Liver (tissue), 9 donors: ENCODE data around the gene FBXO21. TPM values are rescaled to one million over a fixed set of nuclear protein-coding genes. Genes with fewer than 3 reads are reported as not detected.
A peak's percentile ranks its signal among the peaks of the same experiment; 100 is the strongest.

ENCODE experiments used
- DNase-seq: peaks from one replicate; pipeline ENCODE4 v3.0.0-alpha.2; 2017; ENCODE audit warnings: low spot score
- H3K27ac ChIP-seq, 2 donors: one replicate each; pipeline ENCODE4 v1.7.0; 2013; ENCODE audit warnings: inconsistent platforms in 2 of 2, low read length in 2 of 2, control low read depth in 1 of 2, low read depth in 1 of 2, mild to moderate bottlenecking in 1 of 2
- H3K27me3 ChIP-seq, 4 donors: one replicate each; pipeline versions ENCODE4 v1.6.1 to v1.7.0; 2013; ENCODE audit warnings: low read length in 3 of 4, inconsistent platforms in 1 of 4, mild to moderate bottlenecking in 1 of 4, moderate library complexity in 1 of 4; ENCODE audit not compliant: control insufficient read depth in 4 of 4, insufficient read depth in 4 of 4
- H3K36me3 ChIP-seq, 4 donors: one replicate each; pipeline versions ENCODE4 v1.6.1 to v1.7.0; 2013; ENCODE audit warnings: low read length in 3 of 4, mild to moderate bottlenecking in 3 of 4, low read depth in 1 of 4, moderate library complexity in 1 of 4; ENCODE audit not compliant: control insufficient read depth in 4 of 4, insufficient read depth in 3 of 4
- H3K4me1 ChIP-seq, 4 donors: one replicate each; pipeline versions ENCODE4 v1.6.1 to v1.7.0; 2013; ENCODE audit warnings: low read length in 3 of 4, mild to moderate bottlenecking in 3 of 4, moderate library complexity in 1 of 4; ENCODE audit not compliant: control insufficient read depth in 4 of 4, insufficient read depth in 4 of 4
- H3K4me3 ChIP-seq, 3 donors: one replicate each; pipeline versions ENCODE4 v1.6.1 to v1.7.0; 2013; ENCODE audit warnings: low read length in 3 of 3, control low read depth in 1 of 3, low read depth in 1 of 3, mild to moderate bottlenecking in 1 of 3
- H3K9ac ChIP-seq, 2 donors: one replicate each; pipeline ENCODE4 v1.7.0; 2013; ENCODE audit warnings: low read length in 2 of 2, mild to moderate bottlenecking in 2 of 2, moderate library complexity in 2 of 2, control low read depth in 1 of 2, low read depth in 1 of 2
- H3K9me3 ChIP-seq, 4 donors: one replicate each; pipeline versions ENCODE4 v1.6.1 to v1.7.0; 2013; ENCODE audit warnings: low read length in 3 of 4; ENCODE audit not compliant: control insufficient read depth in 4 of 4
- EGR1 ChIP-seq, 2 donors: IDR thresholded peaks; 2 replicates each; pipeline ENCODE4 v1.6.1; 2016 to 2018; ENCODE audit warnings: antibody characterized with exemption in 2 of 2, low read depth in 2 of 2
- FOXA1 ChIP-seq: IDR thresholded peaks from 2 replicates; pipeline ENCODE4 v1.6.1; 2016; ENCODE audit warnings: antibody characterized with exemption
- FOXA2 ChIP-seq: IDR thresholded peaks from 2 replicates; pipeline ENCODE4 v1.6.1; 2016; ENCODE audit warnings: antibody characterized with exemption
- GABPA ChIP-seq, 2 donors: IDR thresholded peaks in 1 of 2; conservative IDR thresholded peaks in 1 of 2; 2 replicates each; pipeline ENCODE4 v1.6.1; 2016; ENCODE audit warnings: antibody characterized with exemption in 2 of 2, mild to moderate bottlenecking in 1 of 2, moderate library complexity in 1 of 2
- HNF4A ChIP-seq, 2 donors: conservative IDR thresholded peaks; 2 replicates each; pipeline ENCODE4 v1.6.1; 2016; ENCODE audit warnings: antibody characterized with exemption in 2 of 2, mild to moderate bottlenecking in 2 of 2
- HNF4G ChIP-seq: IDR thresholded peaks from 2 replicates; pipeline ENCODE4 v1.6.1; 2016; ENCODE audit warnings: antibody characterized with exemption
- JUND ChIP-seq, 2 donors: IDR thresholded peaks; 2 replicates each; pipeline ENCODE4 v1.6.1; 2016; ENCODE audit warnings: antibody characterized with exemption in 2 of 2
- NR2F2 ChIP-seq: IDR thresholded peaks from 2 replicates; pipeline ENCODE4 v1.6.1; 2016; ENCODE audit warnings: antibody characterized with exemption
- RAD21 ChIP-seq, 2 donors: IDR thresholded peaks; 2 replicates each; pipeline ENCODE4 v1.6.1; 2016; ENCODE audit warnings: antibody characterized with exemption in 2 of 2, mild to moderate bottlenecking in 2 of 2
- REST ChIP-seq: IDR thresholded peaks from 2 replicates; pipeline ENCODE4 v1.6.1; 2016; ENCODE audit warnings: antibody characterized with exemption, mild to moderate bottlenecking
- RXRA ChIP-seq, 2 donors: IDR thresholded peaks; 2 replicates each; pipeline ENCODE4 v1.6.1; 2017 to 2018; ENCODE audit warnings: antibody characterized with exemption in 2 of 2, mild to moderate bottlenecking in 1 of 2
- SP1 ChIP-seq: IDR thresholded peaks from 2 replicates; pipeline ENCODE4 v1.6.1; 2018; ENCODE audit warnings: antibody characterized with exemption, mild to moderate bottlenecking
- TAF1 ChIP-seq: conservative IDR thresholded peaks from 2 replicates; pipeline ENCODE4 v1.6.1; 2016; ENCODE audit warnings: antibody characterized with exemption, mild to moderate bottlenecking
- YY1 ChIP-seq: IDR thresholded peaks from 2 replicates; pipeline ENCODE4 v1.6.1; 2016; ENCODE audit warnings: antibody characterized with exemption, mild to moderate bottlenecking
- ZBTB33 ChIP-seq: IDR thresholded peaks from 2 replicates; pipeline ENCODE4 v1.6.1; 2016; ENCODE audit warnings: antibody characterized with exemption
- WGBS: extraction: QIAGEN DNeasy Blood & Tissue Kit; methylation state at CpG from one replicate; pipeline ENCODE4 v1.1.7; 2013; 5-methylcytosine and 5-hydroxymethylcytosine counted together
- polyA plus RNA-seq, 2 donors: library from polyadenylated mRNA; stranded (reverse) in 1 of 2; unstranded in 1 of 2; fragments of 200-250 nt in 1 of 2; fragments of >200 nt in 1 of 2; fragmentation: Nextera tagmentation in 1 of 2; extraction: Ambion mirVana in 1 of 2; gene quantifications; one replicate each; pipeline versions ENCODE4 v1.2.1 to v1.2.3, GENCODE V29; 2013 to 2015
- total RNA-seq, 2 donors: library from RNA; depleted of rRNA; stranded (reverse); fragments of >200 nt; gene quantifications; one replicate each; pipeline ENCODE4 v1.2.3, GENCODE V29; 2014
- TF ChIP-seq, protein P1 (sequence below): IDR thresholded peaks from 2 replicates; pipeline ENCODE4 v1.6.1; 2016; ENCODE audit warnings: antibody characterized with exemption
- TF ChIP-seq, protein P2 (sequence below): fragments of 150-350 bp; IDR thresholded peaks from 2 replicates; pipeline ENCODE4 v1.5.1; 2017; ENCODE audit warnings: improper control_type of control experiment, low read depth, low read length; ENCODE audit not compliant: missing input control
- donor health status: healthy.
- donor health status: healthy.
- donor health status: healthy.
- donor health status: healthy.
- donor health status: healthy.

Gene FBXO21
- total and polyA plus RNA-seq, 4 donors, result 12.9 to 54.4 (median 21.1) TPM

- H3K27ac ChIP-seq, result peak overlapping the region; percentile 44 to 66
- H3K9me3 ChIP-seq, result no peaks in the 10 kb centered on the region
- peak overlapping the region in 1 of 2 donors; percentile 31 for H3K9ac ChIP-seq
- peak in 1 of 2 donors; percentile 60 for TF ChIP-seq HNF4A (conservative IDR thresholded peaks at IDR 0.05)
- TF ChIP-seq, protein P1, sequence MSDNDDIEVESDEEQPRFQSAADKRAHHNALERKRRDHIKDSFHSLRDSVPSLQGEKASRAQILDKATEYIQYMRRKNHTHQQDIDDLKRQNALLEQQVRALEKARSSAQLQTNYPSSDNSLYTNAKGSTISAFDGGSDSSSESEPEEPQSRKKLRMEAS, result peak; percentile 63
- TF ChIP-seq NR2F2, result peak; percentile 81
- peak in 1 of 2 donors; percentile 40 for TF ChIP-seq GABPA (IDR thresholded peaks at IDR 0.05 in 1 of 2, conservative IDR thresholded peaks at IDR 0.05 in 1 of 2)
- peak; percentile 52 for TF ChIP-seq ZBTB33
- TF ChIP-seq YY1, result no peak
- TF ChIP-seq JUND (IDR thresholded peaks at IDR 0.05), result peak; percentile 34 to 65
- peak; percentile 56 to 86 for TF ChIP-seq RXRA (IDR thresholded peaks at IDR 0.05)
- TF ChIP-seq EGR1 (IDR thresholded peaks at IDR 0.05; ENCODE audit: low read depth in 2 of 2), result no peak
- TF ChIP-seq FOXA2, result peak; percentile 83
- no peak for TF ChIP-seq RAD21 (IDR thresholded peaks at IDR 0.05)
- TF ChIP-seq REST, result peak; percentile 54
- TF ChIP-seq SP1, result peak; percentile 57
- no peak for TF ChIP-seq HNF4G
- peak; percentile 55 for TF ChIP-seq FOXA1
- H3K27me3 ChIP-seq, result no peaks in the 10 kb centered on the region
- peak; percentile 46 for DNase-seq
- H3K4me3 ChIP-seq, result no peak overlapping the region
- H3K4me1 ChIP-seq, result peaks cover 6 to 26% (median 14%) of the 10 kb centered on the region in 4 donors
- peaks cover 5 to 25% (median 19%) of the 10 kb centered on the region in 4 donors for H3K36me3 ChIP-seq
- 52% methylated on average over 18 of the region's 18 CpGs for WGBS
Measured at GRCh38 chr12:117143008-117143532, 47.2 kb downstream of the FBXO21 start.

GRCh38 chr12:117142094-117142493 is 48.2 kb downstream of the FBXO21 start:
- H3K4me3 ChIP-seq, result no peak overlapping the region
- peaks cover 6 to 26% (median 14%) of the 10 kb centered on the region in 4 donors for H3K4me1 ChIP-seq
- H3K27me3 ChIP-seq, result no peaks in the 10 kb centered on the region
- WGBS, result 92% methylated on average over 12 of the region's 12 CpGs
- DNase-seq, result no peak
- H3K27ac ChIP-seq, result no peak overlapping the region
- H3K36me3 ChIP-seq, result peaks cover 5 to 20% (median 14%) of the 10 kb centered on the region in 4 donors
- no peak overlapping the region for H3K9ac ChIP-seq
- no peaks in the 10 kb centered on the region for H3K9me3 ChIP-seq
- TF ChIP-seq ZBTB33 (no peak), FOXA1 (no peak), REST (no peak), HNF4A (conservative IDR thresholded peaks at IDR 0.05) (no peak), RXRA (IDR thresholded peaks at IDR 0.05) (no peak), GABPA (IDR thresholded peaks at IDR 0.05 in 1 of 2, conservative IDR thresholded peaks at IDR 0.05 in 1 of 2) (no peak), TAF1 (no peak), RAD21 (IDR thresholded peaks at IDR 0.05) (no peak), JUND (IDR thresholded peaks at IDR 0.05) (no peak), SP1 (no peak)
- TF ChIP-seq, protein P1, result no peak
- TF ChIP-seq, protein P2, sequence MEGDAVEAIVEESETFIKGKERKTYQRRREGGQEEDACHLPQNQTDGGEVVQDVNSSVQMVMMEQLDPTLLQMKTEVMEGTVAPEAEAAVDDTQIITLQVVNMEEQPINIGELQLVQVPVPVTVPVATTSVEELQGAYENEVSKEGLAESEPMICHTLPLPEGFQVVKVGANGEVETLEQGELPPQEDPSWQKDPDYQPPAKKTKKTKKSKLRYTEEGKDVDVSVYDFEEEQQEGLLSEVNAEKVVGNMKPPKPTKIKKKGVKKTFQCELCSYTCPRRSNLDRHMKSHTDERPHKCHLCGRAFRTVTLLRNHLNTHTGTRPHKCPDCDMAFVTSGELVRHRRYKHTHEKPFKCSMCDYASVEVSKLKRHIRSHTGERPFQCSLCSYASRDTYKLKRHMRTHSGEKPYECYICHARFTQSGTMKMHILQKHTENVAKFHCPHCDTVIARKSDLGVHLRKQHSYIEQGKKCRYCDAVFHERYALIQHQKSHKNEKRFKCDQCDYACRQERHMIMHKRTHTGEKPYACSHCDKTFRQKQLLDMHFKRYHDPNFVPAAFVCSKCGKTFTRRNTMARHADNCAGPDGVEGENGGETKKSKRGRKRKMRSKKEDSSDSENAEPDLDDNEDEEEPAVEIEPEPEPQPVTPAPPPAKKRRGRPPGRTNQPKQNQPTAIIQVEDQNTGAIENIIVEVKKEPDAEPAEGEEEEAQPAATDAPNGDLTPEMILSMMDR, result no peak
